Coronary artery (tissue), 2 donors: ENCODE measurements around the gene LRRC61.
"Not testable (repeated sequence)": the region's sequence is repeated elsewhere in the genome, so short reads cannot be mapped to it uniquely, and the experiment has no call there.

Experiments
- DNase-seq: peaks from one replicate; pipeline ENCODE4 v3.0.0-alpha.2; 2017; ENCODE audit warnings: low spot score
- H3K27ac ChIP-seq, 2 donors: fragments of 200-600 bp; sonication (generic); one replicate each; pipeline ENCODE4 v1.5.1; 2016 to 2019
- H3K4me3 ChIP-seq: fragments of 200-600 bp; sonication (generic); 2 replicates; pipeline ENCODE4 v1.5.1; 2016; ENCODE audit warnings: mild to moderate bottlenecking, moderate library complexity
- TF ChIP-seq, protein P1 (sequence below): fragments of 200-600 bp; sonication (generic); IDR thresholded peaks from one replicate; pipeline ENCODE4 v1.5.1; 2019; ENCODE audit warnings: antibody characterized with exemption

Gene LRRC61

DNA sequence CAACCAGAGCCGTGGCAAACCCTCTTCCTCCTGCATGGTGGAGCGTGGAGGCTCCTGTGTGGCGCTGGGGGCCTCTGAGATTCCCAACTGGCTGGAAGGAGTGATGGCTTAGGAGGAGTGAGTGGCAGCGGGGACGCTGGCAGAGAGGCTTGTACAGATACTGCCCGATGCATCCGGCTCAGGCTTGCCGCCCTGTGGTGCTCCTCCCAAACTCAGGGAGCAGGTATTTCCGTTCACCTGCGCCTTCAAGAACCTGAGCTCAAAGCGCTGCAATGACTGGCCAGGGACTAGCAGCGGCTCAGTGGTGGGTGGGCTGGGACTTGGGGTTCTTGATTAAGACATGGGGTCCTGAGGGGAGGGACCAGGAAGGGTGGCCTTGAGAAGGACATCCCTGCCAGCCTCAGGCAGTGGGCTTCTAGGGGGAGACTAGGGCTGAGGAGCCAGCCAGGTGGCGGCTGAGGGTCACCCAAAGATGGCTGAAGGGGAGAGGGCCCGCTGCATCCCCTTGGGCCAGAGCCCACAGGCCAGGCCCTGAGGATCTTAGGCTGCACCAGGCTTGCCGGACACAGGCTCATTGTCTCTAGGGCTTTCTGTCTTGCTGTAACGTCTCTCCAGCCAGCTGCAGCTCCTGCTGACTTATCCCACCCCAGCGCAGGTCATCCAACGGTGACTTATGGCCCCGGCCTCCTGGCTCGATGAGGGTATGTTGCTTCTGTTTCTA is 59.1 kb downstream of the LRRC61 start:
- TF ChIP-seq, protein P1, sequence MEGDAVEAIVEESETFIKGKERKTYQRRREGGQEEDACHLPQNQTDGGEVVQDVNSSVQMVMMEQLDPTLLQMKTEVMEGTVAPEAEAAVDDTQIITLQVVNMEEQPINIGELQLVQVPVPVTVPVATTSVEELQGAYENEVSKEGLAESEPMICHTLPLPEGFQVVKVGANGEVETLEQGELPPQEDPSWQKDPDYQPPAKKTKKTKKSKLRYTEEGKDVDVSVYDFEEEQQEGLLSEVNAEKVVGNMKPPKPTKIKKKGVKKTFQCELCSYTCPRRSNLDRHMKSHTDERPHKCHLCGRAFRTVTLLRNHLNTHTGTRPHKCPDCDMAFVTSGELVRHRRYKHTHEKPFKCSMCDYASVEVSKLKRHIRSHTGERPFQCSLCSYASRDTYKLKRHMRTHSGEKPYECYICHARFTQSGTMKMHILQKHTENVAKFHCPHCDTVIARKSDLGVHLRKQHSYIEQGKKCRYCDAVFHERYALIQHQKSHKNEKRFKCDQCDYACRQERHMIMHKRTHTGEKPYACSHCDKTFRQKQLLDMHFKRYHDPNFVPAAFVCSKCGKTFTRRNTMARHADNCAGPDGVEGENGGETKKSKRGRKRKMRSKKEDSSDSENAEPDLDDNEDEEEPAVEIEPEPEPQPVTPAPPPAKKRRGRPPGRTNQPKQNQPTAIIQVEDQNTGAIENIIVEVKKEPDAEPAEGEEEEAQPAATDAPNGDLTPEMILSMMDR: no peak
- H3K4me3 ChIP-seq: no peak overlapping the region
- H3K27ac ChIP-seq: no peak overlapping the region
- no peak for DNase-seq

DNA sequence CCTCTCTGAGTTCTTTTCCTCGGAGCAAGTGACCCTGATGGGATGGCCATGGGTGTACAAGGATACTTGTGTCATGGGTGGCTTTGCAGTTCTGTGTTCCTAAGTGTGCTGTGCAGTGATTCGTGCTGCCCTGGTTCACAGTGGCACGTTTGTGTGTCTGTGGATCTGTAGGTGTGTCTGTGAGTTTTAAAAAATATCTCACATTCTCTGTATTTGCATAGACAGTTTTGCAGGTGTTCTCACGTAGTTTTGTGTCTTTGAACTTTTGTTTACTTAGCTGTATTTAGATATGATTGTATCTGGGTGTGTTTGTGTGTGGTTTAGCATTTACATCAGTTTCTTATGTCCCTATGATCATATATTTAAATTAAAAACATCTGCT is 59.7 kb downstream of the LRRC61 start:
- DNase-seq: no peak
- TF ChIP-seq, protein P1: no peak
- H3K27ac ChIP-seq: no peak overlapping the region
- H3K4me3 ChIP-seq: no peak overlapping the region

DNA sequence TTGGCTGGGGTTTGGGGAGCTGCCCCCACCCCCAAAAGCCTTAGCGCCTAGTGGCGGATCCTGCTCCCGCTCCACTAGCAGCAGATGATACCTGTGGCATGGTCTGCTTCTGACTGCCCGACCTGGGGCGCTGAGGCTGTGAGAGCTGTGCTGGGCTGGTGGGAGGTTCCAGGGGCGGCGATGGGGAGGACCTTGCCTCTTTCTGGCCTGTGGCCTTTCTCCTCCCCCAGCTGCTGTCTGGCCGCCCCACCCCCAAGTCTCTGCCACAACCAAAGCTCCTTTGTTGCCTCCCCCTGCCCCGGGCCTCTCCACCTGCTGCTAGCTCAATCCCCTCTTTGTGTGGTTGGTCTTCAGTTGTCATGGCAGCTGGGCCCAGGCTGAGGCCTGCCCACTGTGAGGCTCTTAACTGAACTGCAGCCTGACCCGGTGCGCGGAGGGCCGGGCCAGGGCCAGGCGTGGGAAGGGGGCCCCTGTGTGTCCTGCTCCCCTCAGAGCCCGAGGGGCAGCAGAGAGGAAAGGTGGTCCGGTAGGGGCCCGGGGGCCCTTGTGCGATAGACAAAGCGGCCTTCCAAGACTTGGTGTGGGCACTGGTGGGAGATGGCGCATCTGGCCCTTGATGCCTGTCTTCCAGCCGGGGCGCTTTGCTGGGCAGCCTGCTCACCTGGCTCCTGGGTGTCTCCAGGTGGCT is 60.7 kb downstream of the LRRC61 start:
- Histone ChIP-seq H3K27ac (peak overlapping the region in 1 of 2 donors; percentile 10), H3K4me3 (no peak overlapping the region)
- TF ChIP-seq, protein P1: no peak
- DNase-seq: no peak

DNA sequence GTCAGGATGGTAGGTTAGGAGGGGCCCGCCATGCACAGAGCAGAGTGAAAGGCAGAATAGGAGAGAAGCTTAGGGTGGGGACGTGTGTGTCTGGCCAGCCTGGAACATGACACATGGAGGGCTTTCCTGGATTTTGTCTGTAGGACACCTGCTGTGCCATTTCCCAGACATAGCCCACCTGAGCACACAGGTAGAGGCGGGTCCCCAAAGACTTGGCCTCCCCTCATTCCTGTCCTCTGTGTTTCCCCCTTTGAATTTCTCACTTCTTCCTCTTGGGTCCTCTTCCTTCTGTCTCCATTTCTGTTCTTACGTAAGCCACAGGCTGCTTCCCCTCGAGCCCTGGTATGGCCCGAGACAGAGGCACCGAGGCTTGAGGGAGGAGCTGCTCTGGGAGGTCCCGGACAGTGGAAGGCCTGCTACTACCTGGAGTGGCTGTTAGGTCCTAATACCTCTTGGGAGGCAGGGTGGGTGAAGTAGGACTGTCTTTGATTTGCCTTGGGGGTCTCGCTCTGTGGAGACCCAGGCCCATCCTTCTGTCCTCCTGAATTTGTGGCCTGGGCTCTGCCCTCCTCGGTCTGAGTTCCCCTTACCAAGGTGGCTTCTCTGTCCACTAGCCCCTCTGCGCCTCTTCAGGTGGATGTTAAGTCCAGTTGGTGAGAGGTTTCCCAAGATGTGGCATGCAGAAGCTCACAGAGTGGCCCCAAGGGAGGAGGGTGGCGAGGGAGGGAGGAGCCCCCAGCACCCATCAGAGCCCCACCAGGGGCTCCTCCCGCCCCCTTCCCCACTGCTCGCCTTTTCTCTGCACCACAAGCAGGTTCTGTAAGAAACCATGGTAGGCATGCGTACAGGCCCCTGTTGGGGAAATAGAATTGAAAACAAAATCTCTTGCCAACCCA is 61.5 kb downstream of the LRRC61 start:
- TF ChIP-seq, protein P1: no peak
- no peak for DNase-seq
- peak overlapping the region in 1 of 2 donors; percentile 10 for H3K27ac ChIP-seq
- H3K4me3 ChIP-seq: no peak overlapping the region

DNA sequence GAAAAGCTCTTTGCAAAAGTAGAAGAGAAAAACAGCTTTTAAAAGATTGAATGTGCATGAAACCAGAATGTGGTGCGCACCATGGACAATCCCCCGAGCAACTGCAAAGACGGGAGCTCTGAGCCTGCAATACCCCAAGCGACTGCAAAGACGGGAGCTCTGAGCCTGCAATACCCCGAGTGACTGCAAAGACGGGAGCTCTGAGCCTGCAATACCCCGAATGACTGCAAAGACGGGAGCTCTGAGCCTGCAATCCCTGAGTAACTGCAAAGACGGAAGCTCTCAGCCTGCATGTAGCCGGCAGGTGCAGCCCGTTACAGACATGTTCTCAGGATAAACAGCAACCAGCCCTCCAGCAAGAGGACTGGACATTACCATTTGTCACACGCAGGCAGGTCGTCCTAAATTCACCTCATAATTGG is 62.2 kb downstream of the LRRC61 start:
- TF ChIP-seq, protein P1: no peak
- no peak overlapping the region for H3K27ac ChIP-seq
- no peak for DNase-seq
- H3K4me3 ChIP-seq: no peak overlapping the region

DNA sequence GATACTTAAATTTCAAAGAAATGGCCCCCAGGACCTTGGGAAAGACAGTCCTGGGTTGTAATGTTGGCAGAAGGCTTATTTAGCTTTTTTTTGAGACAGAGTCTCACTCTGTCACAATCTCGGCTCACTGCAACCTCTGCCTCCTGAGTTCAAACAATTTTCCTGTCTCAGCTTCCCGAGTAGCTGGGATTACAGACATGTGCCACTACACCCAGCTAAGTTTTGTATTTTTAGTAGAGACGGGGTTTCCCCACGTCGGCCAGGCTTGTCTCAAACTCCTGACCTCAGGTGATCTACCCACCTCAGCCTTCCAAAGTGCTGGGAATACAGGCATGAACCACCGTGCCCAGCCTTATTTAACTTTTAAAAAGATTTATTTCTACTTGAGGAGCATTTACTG is 62.7 kb downstream of the LRRC61 start:
- not testable (repeated sequence) for H3K4me3 ChIP-seq, H3K27ac ChIP-seq, DNase-seq
